ENCODE results near the gene ASCC2.

ASCC2 gene

DNA sequence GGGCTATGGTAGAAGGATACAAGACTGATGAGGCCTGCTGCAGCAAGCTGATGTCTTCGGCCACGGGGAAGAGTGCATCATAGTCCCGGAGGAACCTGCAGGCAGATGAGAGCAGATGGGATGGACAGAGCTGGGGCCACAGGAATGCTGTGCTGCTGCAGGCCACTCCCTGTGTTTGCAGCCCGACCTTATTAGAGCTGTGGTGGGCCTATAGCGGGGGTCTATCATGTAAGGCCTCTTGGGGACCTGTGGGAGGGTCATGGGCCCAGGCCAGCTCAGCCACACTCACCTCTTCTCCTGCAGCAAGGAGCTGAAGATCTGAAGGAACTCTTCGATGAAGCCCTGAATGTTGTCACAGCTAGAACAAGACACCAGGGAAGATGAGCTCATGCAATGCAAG is 31.9 kb downstream of the ASCC2 start:
- H3K36me3 ChIP-seq (ENCODE audit: control insufficient read depth, insufficient read depth, low read length) = peaks cover 83% of the 10 kb centered on the region
- WGBS, 2 experiments (ENCODE audit: insufficient coverage in 2 of 2) = 90 to 99% methylated on average over 5 to 6 of the region's 6 CpGs

DNA sequence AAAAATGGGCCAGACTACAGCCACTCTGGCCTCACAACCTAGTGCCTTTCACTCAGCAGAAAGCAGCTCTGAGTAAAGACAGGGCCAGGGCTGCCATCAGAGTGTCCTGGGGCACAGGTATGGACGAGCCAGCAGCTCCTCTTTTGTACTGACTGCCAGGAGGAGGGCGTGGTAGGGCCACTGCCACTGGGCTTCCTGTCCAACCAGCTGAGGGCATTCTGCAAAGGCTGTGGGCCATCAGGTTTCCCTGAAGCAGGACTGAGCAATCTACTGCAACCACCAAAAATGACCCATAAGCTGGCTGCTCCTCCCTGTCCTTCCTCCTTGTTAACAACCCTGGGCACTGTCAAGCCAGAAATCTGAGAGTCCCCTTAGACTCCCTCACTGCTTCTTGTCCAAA is 33.1 kb downstream of the ASCC2 start:
- H3K36me3 ChIP-seq (ENCODE audit: control insufficient read depth, insufficient read depth, low read length) = peaks cover 85% of the 10 kb centered on the region
- H3K27ac ChIP-seq (ENCODE audit: low read depth, low read length, severe bottlenecking) = no peak overlapping the region
- 88 to 89% methylated on average over 2 of the region's 2 CpGs for WGBS, 2 experiments (ENCODE audit: insufficient coverage in 2 of 2)
- H3K9me3 ChIP-seq (ENCODE audit: control insufficient read depth, low read length) = no peaks in the 10 kb centered on the region
- peaks cover 23% of the 10 kb centered on the region for H3K4me1 ChIP-seq (ENCODE audit: control insufficient read depth, insufficient read depth, low read length, poor library complexity, severe bottlenecking)
- H3K4me3 ChIP-seq (ENCODE audit: extremely low read depth, insufficient read depth, low read length, poor library complexity, severe bottlenecking) = no peak overlapping the region

More for the DNA sequence above, 31.9 kb downstream of the ASCC2 start:
- H3K4me3 ChIP-seq (ENCODE audit: extremely low read depth, insufficient read depth, low read length, poor library complexity, severe bottlenecking) = no peak overlapping the region
- no peaks in the 10 kb centered on the region for H3K9me3 ChIP-seq (ENCODE audit: control insufficient read depth, low read length)
- peaks cover 15% of the 10 kb centered on the region for H3K4me1 ChIP-seq (ENCODE audit: control insufficient read depth, insufficient read depth, low read length, poor library complexity, severe bottlenecking)
- H3K27ac ChIP-seq (ENCODE audit: low read depth, low read length, severe bottlenecking) = no peak overlapping the region

DNA sequence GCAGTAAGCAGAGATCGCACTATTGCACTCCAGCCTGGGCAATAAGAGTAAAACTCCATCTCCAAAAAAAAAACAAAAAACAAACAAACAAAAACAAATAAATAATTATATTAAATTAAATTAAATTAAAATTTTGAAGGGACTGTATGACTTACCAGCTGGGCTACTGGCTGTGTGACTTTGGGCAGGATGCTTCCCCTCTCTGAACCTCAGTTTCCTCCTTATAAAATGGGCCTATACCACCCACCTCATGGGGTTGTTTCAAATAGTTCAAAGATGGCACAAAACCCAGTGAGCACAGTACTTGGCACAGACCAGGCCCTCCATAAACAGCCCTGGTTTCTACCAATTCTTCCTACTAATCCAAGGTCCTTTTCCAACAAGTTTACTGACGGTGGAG is 34.9 kb downstream of the ASCC2 start:
- H3K9me3 ChIP-seq (ENCODE audit: control insufficient read depth, low read length) = no peaks in the 10 kb centered on the region
- H3K36me3 ChIP-seq (ENCODE audit: control insufficient read depth, insufficient read depth, low read length) = peaks cover 93% of the 10 kb centered on the region
- H3K27ac ChIP-seq (ENCODE audit: low read depth, low read length, severe bottlenecking) = no peak overlapping the region
- no peak overlapping the region for H3K4me3 ChIP-seq (ENCODE audit: extremely low read depth, insufficient read depth, low read length, poor library complexity, severe bottlenecking)
- WGBS, 2 experiments (ENCODE audit: insufficient coverage in 2 of 2) = no CpG with 5 or more reads among the region's 2 CpGs
- H3K4me1 ChIP-seq (ENCODE audit: control insufficient read depth, insufficient read depth, low read length, poor library complexity, severe bottlenecking) = peaks cover 37% of the 10 kb centered on the region

DNA sequence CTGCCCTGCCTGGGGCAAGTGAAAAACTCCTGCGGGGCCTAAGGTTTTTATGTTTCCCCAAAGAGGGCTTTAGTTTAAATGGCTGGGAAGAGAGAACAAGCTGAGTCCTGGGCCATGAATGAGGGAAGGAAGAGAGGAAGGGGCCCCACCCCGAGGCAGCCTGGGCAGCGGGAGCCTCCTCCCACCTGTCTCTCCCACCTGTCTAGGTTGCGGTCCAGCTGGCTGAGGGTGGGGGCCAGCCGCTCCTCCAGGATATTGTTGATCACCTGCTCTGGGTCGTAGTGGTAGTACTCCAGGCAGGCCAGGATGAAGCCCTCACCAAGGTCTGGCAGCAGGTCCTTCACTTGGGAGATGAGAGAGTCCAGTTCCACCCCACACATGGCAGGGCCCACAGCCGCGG is 36.3 kb downstream of the ASCC2 start:
- H3K27ac ChIP-seq (ENCODE audit: low read depth, low read length, severe bottlenecking) = peak overlapping the region; percentile 79
- H3K4me1 ChIP-seq (ENCODE audit: control insufficient read depth, insufficient read depth, low read length, poor library complexity, severe bottlenecking) = peaks cover 37% of the 10 kb centered on the region
- no peaks in the 10 kb centered on the region for H3K9me3 ChIP-seq (ENCODE audit: control insufficient read depth, low read length)
- WGBS, 2 experiments (ENCODE audit: insufficient coverage in 2 of 2) = 84 to 88% methylated on average over 4 to 6 of the region's 8 CpGs
- no peak overlapping the region for H3K4me3 ChIP-seq (ENCODE audit: extremely low read depth, insufficient read depth, low read length, poor library complexity, severe bottlenecking)
- peaks cover 90% of the 10 kb centered on the region for H3K36me3 ChIP-seq (ENCODE audit: control insufficient read depth, insufficient read depth, low read length)

DNA sequence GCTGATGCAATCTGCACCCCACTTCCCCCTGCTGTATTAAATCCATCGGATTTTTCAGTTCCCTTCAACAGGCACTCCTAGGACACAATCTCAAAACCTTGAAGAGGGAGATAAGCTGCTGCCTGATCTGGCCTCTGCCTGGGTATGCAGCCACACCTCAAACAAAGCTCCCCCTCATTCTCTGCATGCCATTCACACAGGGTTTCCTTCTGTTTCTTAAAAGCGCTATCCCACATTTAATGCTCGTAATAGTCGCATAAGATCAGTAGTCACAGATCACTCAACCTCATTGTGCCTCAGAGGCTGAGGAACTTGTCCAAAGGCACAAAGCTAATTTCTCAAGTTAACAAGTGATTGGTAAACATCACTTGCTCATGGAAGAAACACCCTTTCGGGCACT is 36.9 kb downstream of the ASCC2 start:
- Histone ChIP-seq H3K27ac (ENCODE audit: low read depth, low read length, severe bottlenecking) (peak overlapping the region; percentile 79), H3K36me3 (ENCODE audit: control insufficient read depth, insufficient read depth, low read length) (peaks cover 89% of the 10 kb centered on the region), H3K4me3 (ENCODE audit: extremely low read depth, insufficient read depth, low read length, poor library complexity, severe bottlenecking) (no peak overlapping the region), H3K9me3 (ENCODE audit: control insufficient read depth, low read length) (no peaks in the 10 kb centered on the region), H3K4me1 (ENCODE audit: control insufficient read depth, insufficient read depth, low read length, poor library complexity, severe bottlenecking) (peaks cover 37% of the 10 kb centered on the region)
- WGBS, 2 experiments (ENCODE audit: insufficient coverage in 2 of 2) = 96 to 97% methylated on average over 4 to 5 of the region's 5 CpGs

DNA sequence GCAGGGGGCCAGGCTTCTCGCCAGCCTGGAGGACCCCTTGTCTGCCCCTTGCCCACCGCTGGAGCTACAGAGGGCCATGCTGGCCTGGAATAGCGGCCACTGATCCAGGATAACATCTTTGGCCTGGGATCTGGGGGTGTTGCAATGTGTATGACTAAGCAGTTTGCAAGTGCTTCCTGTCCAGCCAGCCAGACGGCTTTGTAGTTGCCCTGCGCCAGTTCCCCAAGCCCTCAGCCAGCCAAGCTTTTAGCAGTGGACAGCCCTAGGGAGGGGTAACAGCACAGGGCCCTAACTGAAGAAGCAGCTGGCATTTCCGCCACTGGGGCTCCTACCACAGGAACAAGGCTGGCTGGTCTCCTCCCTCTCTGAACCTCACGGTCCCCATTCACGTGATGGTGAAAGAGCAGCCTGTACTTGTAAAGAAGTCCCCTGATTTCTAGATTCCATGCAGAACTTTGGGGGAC is 38.8 kb downstream of the ASCC2 start:
- no peaks in the 10 kb centered on the region for H3K9me3 ChIP-seq (ENCODE audit: control insufficient read depth, low read length)
- 88 to 90% methylated on average over 6 to 7 of the region's 8 CpGs for WGBS, 2 experiments (ENCODE audit: insufficient coverage in 2 of 2)
- peaks cover 37% of the 10 kb centered on the region for H3K4me1 ChIP-seq (ENCODE audit: control insufficient read depth, insufficient read depth, low read length, poor library complexity, severe bottlenecking)
- no peak overlapping the region for H3K4me3 ChIP-seq (ENCODE audit: extremely low read depth, insufficient read depth, low read length, poor library complexity, severe bottlenecking)
- peaks cover 83% of the 10 kb centered on the region for H3K36me3 ChIP-seq (ENCODE audit: control insufficient read depth, insufficient read depth, low read length)
- peak overlapping the region; percentile 73 for H3K27ac ChIP-seq (ENCODE audit: low read depth, low read length, severe bottlenecking)

DNA sequence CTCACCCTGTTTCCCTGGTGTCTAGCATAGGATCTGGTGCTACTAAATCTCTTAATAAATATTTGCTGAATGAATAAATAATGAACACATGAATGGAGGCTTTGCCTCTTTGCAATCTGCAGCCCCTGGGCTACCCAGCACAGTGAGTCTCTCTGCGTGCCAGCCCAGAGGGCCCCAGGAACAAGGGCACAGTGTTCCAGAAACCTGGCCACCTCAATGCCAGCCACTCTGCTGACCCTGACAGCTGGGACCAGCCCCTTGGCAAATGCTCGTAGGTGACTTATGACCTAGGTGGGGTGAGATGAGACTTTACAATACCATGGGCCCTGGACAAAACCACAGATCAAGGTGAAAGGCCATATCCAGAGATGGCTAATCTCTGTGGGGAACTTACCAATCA is 39.3 kb downstream of the ASCC2 start:
- 90 to 92% methylated on average over 2 of the region's 2 CpGs for WGBS, 2 experiments (ENCODE audit: insufficient coverage in 2 of 2)
- Histone ChIP-seq H3K36me3 (ENCODE audit: control insufficient read depth, insufficient read depth, low read length) (peaks cover 79% of the 10 kb centered on the region), H3K9me3 (ENCODE audit: control insufficient read depth, low read length) (no peaks in the 10 kb centered on the region), H3K27ac (ENCODE audit: low read depth, low read length, severe bottlenecking) (peak overlapping the region; percentile 73), H3K4me1 (ENCODE audit: control insufficient read depth, insufficient read depth, low read length, poor library complexity, severe bottlenecking) (peaks cover 37% of the 10 kb centered on the region), H3K4me3 (ENCODE audit: extremely low read depth, insufficient read depth, low read length, poor library complexity, severe bottlenecking) (no peak overlapping the region)

DNA sequence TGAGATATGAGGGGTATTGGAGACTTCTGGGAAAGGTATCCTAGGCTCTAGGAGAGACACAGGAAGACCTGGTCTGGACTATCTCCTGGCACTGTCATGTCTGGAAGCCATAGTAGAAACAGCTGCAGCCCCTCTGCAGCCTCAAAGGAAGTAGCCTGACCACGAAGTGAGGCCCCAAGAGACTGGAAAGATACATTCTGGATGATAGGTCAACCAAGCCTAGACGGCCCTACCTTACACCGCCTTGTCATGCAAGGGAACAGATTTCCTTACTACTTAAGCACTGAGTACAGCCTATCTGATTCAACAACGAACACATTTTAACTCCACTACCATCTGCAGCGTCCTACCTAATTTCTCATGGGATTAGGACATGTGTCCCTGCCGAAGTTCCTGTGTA is 39.8 kb downstream of the ASCC2 start:
- Histone ChIP-seq H3K27ac (ENCODE audit: low read depth, low read length, severe bottlenecking) (no peak overlapping the region), H3K4me3 (ENCODE audit: extremely low read depth, insufficient read depth, low read length, poor library complexity, severe bottlenecking) (no peak overlapping the region), H3K4me1 (ENCODE audit: control insufficient read depth, insufficient read depth, low read length, poor library complexity, severe bottlenecking) (peaks cover 37% of the 10 kb centered on the region), H3K9me3 (ENCODE audit: control insufficient read depth, low read length) (no peaks in the 10 kb centered on the region), H3K36me3 (ENCODE audit: control insufficient read depth, insufficient read depth, low read length) (peaks cover 79% of the 10 kb centered on the region)
- WGBS, 2 experiments (ENCODE audit: insufficient coverage in 2 of 2) = 81 to 92% methylated on average over 5 to 6 of the region's 6 CpGs

DNA sequence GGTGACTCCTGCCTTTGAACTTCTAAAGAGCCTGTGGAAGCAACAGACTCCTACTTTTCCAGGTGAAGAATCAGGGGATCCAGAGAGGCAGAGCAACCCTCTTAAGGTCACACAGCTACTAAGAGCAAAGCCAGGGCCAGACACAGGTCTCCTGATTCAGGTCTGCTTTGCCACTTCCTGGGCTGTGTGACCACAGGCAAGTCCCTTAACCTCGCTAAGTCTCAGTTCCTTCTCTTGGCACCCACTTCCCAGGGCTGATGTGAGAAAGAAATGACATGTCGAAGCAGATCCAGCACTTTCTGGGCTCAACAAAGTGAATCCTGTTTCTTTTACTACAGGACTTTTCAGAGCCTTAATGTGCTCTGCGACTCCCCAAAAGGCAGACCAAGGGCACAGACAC is 40.7 kb downstream of the ASCC2 start:
- Histone ChIP-seq H3K4me3 (ENCODE audit: extremely low read depth, insufficient read depth, low read length, poor library complexity, severe bottlenecking) (no peak overlapping the region), H3K27ac (ENCODE audit: low read depth, low read length, severe bottlenecking) (no peak overlapping the region), H3K36me3 (ENCODE audit: control insufficient read depth, insufficient read depth, low read length) (peaks cover 82% of the 10 kb centered on the region), H3K4me1 (ENCODE audit: control insufficient read depth, insufficient read depth, low read length, poor library complexity, severe bottlenecking) (peaks cover 37% of the 10 kb centered on the region), H3K9me3 (ENCODE audit: control insufficient read depth, low read length) (no peaks in the 10 kb centered on the region)
- WGBS, 2 experiments (ENCODE audit: insufficient coverage in 2 of 2) = 94 to 100% methylated on average over 1 to 2 of the region's 3 CpGs

DNA sequence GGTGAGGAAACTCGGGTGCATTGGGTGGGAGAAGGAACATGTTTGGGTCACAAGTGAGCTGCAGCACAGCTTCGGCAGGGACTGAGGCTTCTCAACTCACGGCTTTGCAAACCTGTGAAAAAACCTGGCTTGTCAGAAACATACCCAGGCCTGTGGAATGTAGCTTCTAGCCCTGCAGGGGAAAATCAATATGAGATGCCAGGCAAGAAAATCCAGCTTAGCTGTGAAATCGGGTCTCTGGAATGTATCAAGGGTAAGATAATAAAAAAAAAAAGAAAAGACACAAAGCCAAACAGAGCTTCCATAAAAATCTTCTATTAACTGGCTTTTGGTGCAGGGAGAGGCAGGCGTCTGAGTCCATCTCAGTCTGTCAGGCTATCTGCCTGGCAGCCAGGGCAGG is 42.4 kb downstream of the ASCC2 start:
- Histone ChIP-seq H3K4me1 (ENCODE audit: control insufficient read depth, insufficient read depth, low read length, poor library complexity, severe bottlenecking) (peaks cover 23% of the 10 kb centered on the region), H3K36me3 (ENCODE audit: control insufficient read depth, insufficient read depth, low read length) (peaks cover 81% of the 10 kb centered on the region), H3K27ac (ENCODE audit: low read depth, low read length, severe bottlenecking) (no peak overlapping the region), H3K4me3 (ENCODE audit: extremely low read depth, insufficient read depth, low read length, poor library complexity, severe bottlenecking) (no peak overlapping the region), H3K9me3 (ENCODE audit: control insufficient read depth, low read length) (no peaks in the 10 kb centered on the region)
- WGBS, 2 experiments (ENCODE audit: insufficient coverage in 2 of 2) = 87 to 92% methylated on average over 4 of the region's 5 CpGs

DNA sequence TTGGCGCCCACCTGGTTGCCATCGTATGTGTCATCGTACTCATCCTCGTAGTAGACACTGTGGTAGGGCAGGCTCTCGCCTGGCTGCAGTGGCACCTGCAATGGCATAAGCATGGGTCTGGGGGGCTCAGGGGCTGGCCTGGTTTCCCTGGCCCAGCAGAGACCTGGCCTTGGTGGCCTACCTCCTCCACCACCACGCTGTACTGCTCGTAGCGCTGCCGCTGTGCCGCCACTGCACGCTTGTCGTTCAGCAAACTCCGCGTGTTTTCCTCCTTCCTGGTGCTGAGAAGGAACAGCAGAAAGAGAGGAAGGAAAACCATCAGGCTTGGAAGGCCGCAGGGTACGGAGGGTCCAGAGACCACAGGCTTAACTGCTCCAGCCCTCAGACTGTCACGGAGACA is 44.7 kb downstream of the ASCC2 start:
- Histone ChIP-seq H3K36me3 (ENCODE audit: control insufficient read depth, insufficient read depth, low read length) (peaks cover 80% of the 10 kb centered on the region), H3K9me3 (ENCODE audit: control insufficient read depth, low read length) (no peaks in the 10 kb centered on the region), H3K27ac (ENCODE audit: low read depth, low read length, severe bottlenecking) (no peak overlapping the region), H3K4me3 (ENCODE audit: extremely low read depth, insufficient read depth, low read length, poor library complexity, severe bottlenecking) (no peak overlapping the region), H3K4me1 (ENCODE audit: control insufficient read depth, insufficient read depth, low read length, poor library complexity, severe bottlenecking) (peaks cover under 1% of the 10 kb centered on the region)
- WGBS, 2 experiments (ENCODE audit: insufficient coverage in 2 of 2) = 98% methylated on average over 15 to 17 of the region's 17 CpGs

All from mesodermal cell (in vitro differentiated cells).